ENCODE data around the gene ATAD3A.
A peak's percentile ranks its signal among the peaks of the same experiment; 100 is the strongest.
"Not testable (repeated sequence)": the region's sequence is repeated elsewhere in the genome, so short reads cannot be mapped to it uniquely, and the experiment has no call there.

Gene ATAD3A

DNA sequence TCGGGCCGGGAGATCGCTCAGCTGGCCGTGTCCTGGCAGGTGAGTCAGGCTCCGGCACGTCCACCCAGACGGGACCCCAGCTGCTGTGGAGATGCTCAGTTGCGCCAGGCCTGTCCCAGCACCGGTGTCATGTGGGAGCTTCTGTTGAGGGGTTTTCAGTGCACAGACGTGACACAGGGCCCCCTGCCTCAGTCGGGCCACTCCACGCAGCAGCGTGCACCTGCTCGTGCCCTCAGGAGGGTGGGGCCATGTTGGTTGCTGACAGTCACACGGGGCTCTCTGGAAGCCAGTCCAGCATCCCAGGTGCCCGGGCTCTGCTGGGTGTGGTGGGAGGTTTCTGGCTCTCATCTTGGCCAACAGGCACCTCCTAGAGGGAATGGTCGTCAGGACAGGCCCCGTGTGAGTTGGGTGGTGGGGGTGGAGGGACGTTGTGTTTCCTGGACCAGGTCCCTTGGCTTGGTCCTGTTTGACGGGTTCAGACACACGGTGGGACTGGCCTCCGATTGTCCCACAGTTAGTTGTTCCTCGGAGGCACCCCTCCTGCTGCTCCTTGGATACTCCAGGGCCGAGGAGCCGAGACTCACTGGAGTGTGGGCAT lies 21.2 kb upstream of the ATAD3A start:
- DNase-seq: no peak

DNA sequence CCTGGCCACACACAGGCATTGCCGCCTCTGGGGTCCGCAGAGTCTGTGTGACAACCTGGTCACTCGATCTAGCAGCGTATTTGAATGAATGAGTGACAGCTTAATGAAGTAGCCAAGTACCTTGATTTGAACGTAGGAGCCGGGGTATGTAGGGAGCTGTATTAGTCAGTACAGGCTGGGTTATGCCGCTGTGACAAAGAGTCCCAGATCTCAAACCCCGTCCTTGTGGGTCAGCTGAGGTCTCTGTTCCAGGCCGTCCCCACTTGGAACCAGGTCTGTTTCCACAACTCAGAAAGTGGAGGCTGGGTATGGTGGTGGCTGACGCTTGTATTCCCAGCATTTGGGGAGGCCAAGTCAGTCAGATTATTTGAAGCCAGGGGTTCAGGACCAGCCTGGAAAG lies 20.4 kb upstream of the ATAD3A start:
- no peak for DNase-seq

DNA sequence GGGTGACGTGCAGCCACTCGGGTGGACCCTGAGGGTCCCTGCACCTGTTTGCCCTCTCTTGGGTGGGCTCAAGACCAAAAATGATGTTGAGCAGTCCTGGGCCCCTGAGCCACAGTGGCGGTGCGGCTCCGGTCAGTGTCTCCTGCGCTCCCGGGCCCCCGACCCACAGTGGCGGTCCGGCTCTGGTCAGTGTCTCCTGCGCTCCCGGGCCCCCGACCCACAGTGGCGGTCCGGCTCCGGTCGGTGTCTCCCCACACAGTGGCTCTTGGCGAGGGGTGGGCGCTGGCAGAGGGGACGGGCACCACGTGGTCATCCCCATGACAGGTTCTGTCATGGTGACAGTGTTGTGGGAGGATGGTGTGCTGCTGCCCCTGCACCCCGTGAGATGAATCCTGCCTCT lies 17.7 kb upstream of the ATAD3A start:
- not testable (repeated sequence) for DNase-seq

DNA sequence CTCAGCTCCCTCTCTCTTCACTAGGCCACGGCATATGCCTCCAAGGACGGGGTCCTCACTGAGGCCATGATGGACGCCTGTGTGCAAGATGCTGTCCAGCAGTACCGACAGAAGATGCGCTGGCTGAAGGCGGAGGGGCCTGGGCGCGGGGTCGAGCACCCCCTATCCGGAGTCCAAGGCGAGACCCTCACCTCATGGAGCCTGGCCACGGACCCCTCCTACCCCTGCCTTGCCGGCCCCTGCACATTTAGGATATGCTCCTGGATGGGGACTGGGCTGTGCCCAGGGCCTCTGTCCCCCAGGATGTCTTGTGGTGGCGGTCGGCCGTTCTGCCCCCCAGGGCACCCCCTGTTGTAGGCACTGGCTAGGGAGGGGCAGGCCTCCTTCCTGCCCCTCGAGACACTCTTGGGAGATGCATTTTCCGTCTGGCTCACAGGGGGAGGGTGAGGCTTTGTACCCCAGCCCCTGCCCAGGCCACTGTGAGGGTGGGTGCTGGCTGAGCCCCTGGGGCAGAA lies 16.4 kb upstream of the ATAD3A start:
- not testable (repeated sequence) for DNase-seq

DNA sequence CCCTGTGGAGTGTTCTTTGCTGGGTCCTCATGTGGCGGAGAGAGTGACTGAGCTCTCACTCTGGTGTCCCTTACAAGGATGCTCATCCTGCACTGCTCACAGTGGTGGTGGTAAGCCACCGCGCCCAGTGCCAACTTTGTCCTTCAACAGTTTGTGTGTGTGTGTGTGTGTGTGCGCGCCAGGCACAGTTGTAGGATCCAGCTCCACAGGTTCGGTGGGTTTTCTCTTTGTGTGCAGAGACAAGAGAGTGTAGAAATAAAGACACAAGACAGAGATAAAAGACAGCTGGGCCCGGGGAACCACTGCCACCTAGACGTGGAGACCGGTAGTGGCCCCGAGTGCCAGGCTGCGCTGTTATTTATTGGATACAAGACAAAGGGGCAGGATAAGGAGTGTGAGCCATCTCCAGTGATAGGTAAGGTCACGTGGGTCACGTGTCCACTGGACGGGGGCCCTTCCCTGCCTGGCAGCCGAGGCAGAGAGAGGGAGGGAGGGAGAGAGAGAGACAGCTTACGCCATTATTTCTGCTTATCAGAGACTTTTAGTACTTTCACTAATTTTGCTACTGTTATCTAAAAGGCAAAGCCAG lies 7.1 kb upstream of the ATAD3A start:
- peak; percentile 27 to 75 for DNase-seq

GRCh38 chr1:1505366-1505798 lies 6.6 kb upstream of the ATAD3A start:
- peak; percentile 42 to 52 for DNase-seq

- not testable (repeated sequence) for DNase-seq
Observed at GRCh38 chr1:1505801-1506200, 6.2 kb upstream of the ATAD3A start.

GRCh38 chr1:1507305-1507704 lies 4.7 kb upstream of the ATAD3A start:
- DNase-seq: no peak

DNA sequence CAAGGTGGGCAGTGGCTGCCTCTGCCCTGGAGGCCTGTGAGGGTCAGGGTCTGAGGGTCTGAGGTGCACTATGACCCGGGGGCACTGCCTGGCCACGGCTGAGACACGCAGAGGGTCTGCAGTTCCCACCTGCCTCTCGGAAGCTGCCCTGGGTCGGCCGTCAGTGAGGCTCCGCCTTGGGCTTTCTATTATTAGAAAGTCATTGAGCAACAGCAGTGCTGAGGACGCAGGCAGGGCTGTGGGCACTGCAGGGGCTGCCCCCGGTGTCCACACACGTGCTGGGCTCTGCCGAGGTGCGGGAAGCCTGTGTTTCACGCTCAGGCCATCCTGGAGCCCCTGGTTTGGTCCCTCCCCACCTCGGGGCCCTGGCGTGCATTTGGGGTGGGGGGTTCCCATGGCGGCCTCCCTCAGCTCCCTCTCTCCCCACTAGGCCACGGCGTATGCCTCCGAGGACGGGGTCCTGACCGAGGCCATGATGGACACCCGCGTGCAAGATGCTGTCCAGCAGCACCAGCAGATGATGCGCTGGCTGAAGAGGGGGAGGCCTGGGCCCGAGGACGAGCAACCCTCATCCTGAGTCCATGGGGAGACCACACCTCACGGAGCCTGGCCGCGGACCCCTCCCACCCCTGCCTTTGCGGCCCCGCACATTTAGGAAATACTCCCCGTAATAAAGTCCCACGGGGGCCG lies 3.0 kb upstream of the ATAD3A start:
- not testable (repeated sequence) for DNase-seq

DNA sequence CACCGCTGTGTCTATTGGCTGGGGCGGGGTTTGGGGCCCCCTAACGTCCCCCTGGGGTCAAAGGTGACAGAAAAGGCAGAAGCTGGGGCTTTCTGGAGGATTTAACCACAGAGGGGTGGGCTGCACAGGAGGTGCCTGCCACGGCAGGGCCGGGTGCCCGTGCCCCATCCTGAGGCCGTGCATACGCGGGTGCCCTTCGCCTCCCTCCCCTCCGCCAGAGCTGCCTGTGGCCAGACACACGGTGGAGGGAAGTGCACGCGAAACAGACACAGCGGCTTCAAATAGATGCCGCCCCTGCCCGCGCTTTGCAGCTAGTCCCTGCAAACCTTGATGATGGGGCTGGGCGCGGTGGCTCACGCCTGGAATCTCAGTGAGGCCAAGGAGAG lies 2.5 kb upstream of the ATAD3A start:
- DNase-seq: not testable (repeated sequence)

- no peak for DNase-seq
Observed at GRCh38 chr1:1510912-1511532, 940 bp upstream of the ATAD3A start.

- DNase-seq: not testable (repeated sequence)
Observed at GRCh38 chr1:1512425-1512824, 463 bp downstream of the ATAD3A start.

DNA sequence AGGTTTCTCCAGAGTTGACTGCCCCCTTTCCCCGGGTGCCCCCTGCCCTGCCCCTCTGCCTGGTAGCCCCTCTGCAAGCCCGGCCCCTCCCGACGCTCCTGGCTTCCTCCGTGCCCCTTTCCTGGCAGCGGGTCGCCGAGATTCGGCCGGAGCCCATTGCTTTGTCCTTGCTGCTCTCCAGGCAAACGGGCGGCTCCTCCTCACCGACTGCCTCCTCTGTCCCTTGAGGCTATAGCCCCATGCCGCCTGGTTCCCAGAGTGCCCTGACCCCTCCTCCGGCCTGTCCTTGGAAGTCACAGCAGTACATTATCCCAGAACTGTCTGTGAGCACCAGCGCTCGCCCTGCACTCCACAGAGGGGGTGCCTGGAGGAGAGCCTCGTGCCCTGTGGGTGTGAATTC lies 1.7 kb downstream of the ATAD3A start:
- not testable (repeated sequence) for DNase-seq

DNA sequence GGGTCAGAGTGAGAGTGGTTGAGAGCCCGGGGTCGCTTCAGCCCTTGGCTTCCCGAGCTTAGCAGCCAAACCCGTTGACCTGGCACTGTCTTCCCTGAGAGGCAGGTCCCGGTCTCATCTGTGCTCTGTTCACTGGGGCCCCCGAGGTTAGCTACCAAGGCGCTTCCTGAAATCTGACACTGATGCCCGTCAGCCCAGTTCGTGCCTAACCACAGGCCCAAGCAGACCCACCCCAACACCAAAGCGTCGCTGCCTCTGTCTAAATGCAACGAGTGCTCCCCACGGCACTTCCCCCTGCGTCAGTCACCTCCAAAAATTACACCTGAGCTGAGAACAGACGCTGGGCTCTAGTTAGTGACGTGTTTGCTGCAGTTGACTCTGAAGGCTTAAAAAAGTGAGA lies 2.4 kb downstream of the ATAD3A start:
- not testable (repeated sequence) for DNase-seq

- not testable (repeated sequence) for DNase-seq
Observed at GRCh38 chr1:1516923-1517322, 5.0 kb downstream of the ATAD3A start.

DNA sequence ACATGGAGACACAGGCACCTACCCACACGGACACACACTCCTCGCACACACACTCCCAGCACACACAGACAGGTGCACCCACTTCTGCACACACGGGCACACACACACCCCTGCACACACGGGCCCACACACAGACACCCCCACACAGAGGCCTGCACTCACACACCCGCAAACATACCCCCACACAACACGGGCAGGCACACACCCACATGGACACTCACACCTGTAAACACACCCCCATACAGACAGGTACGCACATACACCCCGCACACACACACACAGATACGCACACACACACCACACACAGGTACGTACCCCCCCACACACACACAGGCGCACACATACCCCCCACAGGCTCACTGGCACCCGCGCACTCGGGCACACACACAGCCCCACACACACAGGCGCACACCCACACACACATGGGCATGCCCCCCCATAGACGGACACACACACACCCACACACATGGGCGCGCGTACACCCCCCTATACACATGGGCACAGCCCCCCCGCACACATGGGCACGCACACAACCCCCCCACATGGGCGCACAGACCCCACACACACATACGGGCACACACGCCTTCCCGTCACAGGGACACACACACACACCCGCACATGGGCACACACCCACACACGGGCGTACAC lies 6.1 kb downstream of the ATAD3A start:
- no peak for DNase-seq

- not testable (repeated sequence) for DNase-seq
Observed at GRCh38 chr1:1518621-1519007, 6.7 kb downstream of the ATAD3A start.

- not testable (repeated sequence) for DNase-seq
Observed at GRCh38 chr1:1519805-1520505, 8.0 kb downstream of the ATAD3A start.

DNA sequence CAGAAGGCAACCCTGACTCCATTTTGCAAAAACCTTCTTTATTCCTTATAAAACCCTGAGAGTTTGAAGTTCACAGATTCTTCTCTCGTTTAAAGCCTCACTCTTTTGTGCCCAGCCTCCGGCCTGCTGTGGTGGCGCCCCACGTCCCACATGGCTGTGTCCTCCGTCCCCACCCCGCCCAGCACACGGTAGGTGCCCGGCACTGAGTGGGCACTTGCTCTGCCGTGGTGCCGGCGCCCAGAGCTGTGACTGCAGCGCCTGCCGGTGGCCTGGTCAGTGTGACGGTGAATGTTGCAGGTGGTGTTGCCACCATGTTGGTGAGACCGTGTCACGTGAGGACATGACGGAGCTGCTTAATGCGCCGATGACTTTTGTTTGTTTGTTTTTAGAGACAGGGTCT lies 9.4 kb downstream of the ATAD3A start:
- DNase-seq: no peak

DNA sequence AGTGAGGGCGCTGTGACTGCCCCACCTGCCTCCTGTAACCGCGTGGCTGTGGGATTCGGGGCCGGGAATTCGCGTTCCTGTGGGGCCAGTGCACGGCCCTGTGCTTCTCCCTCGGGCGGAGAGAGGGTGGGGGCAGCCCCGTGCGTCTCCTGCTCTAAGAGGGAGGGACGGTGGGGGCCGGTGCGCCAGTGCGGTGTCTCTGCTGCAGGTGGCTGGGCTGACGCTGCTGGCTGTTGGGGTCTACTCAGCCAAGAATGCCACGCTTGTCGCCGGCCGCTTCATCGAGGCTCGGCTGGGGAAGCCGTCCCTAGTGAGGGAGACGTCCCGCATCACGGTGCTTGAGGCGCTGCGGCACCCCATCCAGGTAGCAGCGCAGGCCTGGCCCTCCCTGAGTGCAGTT lies 10.6 kb downstream of the ATAD3A start:
- DNase-seq: not testable (repeated sequence)

DNA sequence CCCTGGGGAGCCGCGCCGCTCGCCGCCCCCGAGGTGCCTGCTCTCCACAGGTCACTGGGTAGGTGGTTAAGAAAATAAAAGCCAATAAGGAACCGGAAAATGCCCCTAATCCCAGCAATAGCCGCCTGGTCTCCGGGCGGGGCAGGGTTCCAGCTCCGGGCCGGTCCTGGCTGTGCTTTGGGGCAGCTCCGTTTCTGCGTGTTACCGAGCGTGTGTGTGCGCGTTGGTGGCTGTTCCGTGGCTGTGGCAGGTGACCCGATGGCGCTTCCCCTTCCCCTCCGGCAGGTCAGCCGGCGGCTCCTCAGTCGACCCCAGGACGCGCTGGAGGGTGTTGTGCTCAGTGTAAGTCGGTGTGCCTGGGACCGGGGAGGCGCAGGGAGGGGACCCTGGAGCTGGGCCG lies 11.3 kb downstream of the ATAD3A start:
- not testable (repeated sequence) for DNase-seq

GRCh38 chr1:1523651-1524050 lies 11.7 kb downstream of the ATAD3A start:
- not testable (repeated sequence) for DNase-seq

All from NCI-H524 (cell line).